A673 (cell line): ENCODE results near the gene KANK3.

Experiments
- CTCF ChIP-seq: fragments of 300-800, 200-600 bp; sonication (generic); conservative IDR thresholded peaks from 2 replicates; pipeline ENCODE4 v1.5.1; 2017; ENCODE audit warnings: low read depth, mild to moderate bottlenecking, antibody characterized with exemption, low read length, moderate library complexity, mixed read lengths
- EZH2 ChIP-seq: fragments of 200-600 bp; sonication (generic); IDR thresholded peaks from 2 replicates; pipeline ENCODE4 v1.6.1; 2017; ENCODE audit warnings: borderline replicate concordance, low read depth, mild to moderate bottlenecking, mixed read lengths, antibody characterized with exemption, low read length; ENCODE audit not compliant: poor library complexity, severe bottlenecking

- TF ChIP-seq EZH2 (no peak), CTCF (no peak)
These were observed 5.3 kb downstream of the KANK3 start for GRCh38 chr19:8337728-8338127.
